ENCODE measurements around the gene GPR78. TPM values are rescaled to one million over a fixed set of nuclear protein-coding genes. Genes with fewer than 3 reads are reported as not detected.

The GPR78 gene
- total RNA-seq, 1 experiment from 2014 or later = not detected

DNA sequence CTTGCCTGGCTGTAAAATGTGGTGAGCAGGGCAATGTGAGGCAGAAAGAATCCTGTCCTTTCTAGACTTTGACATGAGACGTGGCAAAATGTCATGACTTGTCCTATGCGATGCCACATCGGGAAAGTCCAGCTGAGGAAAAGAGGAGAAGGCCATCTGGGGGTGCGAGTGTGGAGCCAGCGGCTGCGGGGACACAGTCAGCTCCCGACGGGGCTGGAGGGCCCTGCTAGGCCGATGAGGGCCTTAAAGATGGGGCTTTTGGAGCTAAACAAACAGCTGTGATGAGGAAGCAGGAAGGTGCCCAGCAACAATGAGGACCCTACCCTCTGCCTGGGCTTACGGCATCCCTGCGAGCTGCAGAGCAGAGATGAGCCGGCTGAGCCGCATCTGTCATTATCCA is 20.1 kb downstream of the GPR78 start:
- Histone ChIP-seq H3K4me3 (ENCODE audit: low read length) (no peak overlapping the region), H3K36me3 (ENCODE audit: insufficient read depth, low read length) (no peaks in the 10 kb centered on the region), H3K4me1 (ENCODE audit: low read length) (no peaks in the 10 kb centered on the region), H4K20me1 (ENCODE audit: insufficient read depth, low read depth, low read length) (no peaks in the 10 kb centered on the region), H3K9me3 (ENCODE audit: low read length) (no peaks in the 10 kb centered on the region), H3K9ac (ENCODE audit: low read length) (no peak overlapping the region), H3K27me3 (ENCODE audit: low read length) (no peaks in the 10 kb centered on the region), H3K27ac (ENCODE audit: low read length) (no peak overlapping the region), H3K79me2 (ENCODE audit: low read length) (no peaks in the 10 kb centered on the region), H3K4me2 (ENCODE audit: low read depth, low read length, poor library complexity, severe bottlenecking) (no peak overlapping the region), H2AFZ (ENCODE audit: low read length) (no peak overlapping the region), H3K9me2 (replicated peaks; ENCODE audit: insufficient read depth, low read length) (no peaks in the 10 kb centered on the region)
- DNase-seq = no peak

DNA sequence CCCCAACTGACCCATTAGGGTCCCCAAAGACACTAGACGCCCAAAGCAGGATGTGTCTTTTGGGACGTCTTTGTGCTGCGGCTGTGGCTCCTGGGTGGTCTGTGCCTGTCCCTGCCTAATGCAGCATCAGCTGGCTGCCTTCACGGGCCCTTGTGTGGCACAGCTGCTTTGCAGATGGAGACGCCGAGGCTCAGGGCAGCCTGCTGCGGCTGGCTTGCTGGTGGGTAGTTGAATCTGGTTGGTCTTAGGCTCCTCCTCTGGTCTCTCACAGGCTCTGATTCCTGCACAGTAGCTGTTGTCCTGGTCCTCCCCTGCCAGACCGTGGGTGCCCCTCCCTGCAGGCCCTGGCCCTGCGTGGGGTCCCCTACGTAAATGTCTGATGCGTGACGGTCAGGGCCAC is 20.5 kb downstream of the GPR78 start:
- DNase-seq = no peak
- H2AFZ ChIP-seq (ENCODE audit: low read length) = no peak overlapping the region
- H3K4me3 ChIP-seq (ENCODE audit: low read length) = no peak overlapping the region
- no peak overlapping the region for H3K4me2 ChIP-seq (ENCODE audit: low read depth, low read length, poor library complexity, severe bottlenecking)
- no peaks in the 10 kb centered on the region for H3K9me3 ChIP-seq (ENCODE audit: low read length)
- no peaks in the 10 kb centered on the region for H3K36me3 ChIP-seq (ENCODE audit: insufficient read depth, low read length)
- H3K4me1 ChIP-seq (ENCODE audit: low read length) = no peaks in the 10 kb centered on the region
- H3K79me2 ChIP-seq (ENCODE audit: low read length) = no peaks in the 10 kb centered on the region
- no peak overlapping the region for H3K27ac ChIP-seq (ENCODE audit: low read length)
- no peaks in the 10 kb centered on the region for H3K9me2 ChIP-seq (replicated peaks; ENCODE audit: insufficient read depth, low read length)
- no peak overlapping the region for H3K9ac ChIP-seq (ENCODE audit: low read length)
- no peaks in the 10 kb centered on the region for H3K27me3 ChIP-seq (ENCODE audit: low read length)
- no peaks in the 10 kb centered on the region for H4K20me1 ChIP-seq (ENCODE audit: insufficient read depth, low read depth, low read length)

DNA sequence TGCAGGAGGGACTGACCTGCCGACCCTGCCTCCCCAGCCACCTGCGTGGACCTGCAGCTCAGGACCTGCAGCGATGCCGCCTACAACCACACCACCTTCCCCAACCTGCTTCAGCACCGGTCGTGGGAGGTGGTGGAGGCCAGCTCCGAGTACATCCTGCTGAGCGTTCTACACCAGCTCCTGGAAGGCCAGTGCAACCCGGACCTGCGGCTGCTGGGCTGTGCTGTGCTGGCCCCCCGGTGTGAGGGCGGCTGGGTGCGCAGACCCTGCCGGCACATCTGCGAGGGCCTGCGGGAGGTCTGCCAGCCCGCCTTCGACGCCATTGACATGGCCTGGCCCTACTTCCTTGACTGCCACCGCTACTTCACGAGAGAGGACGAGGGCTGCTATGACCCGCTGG is 20.9 kb downstream of the GPR78 start:
- Histone ChIP-seq H2AFZ (ENCODE audit: low read length) (no peak overlapping the region), H3K4me3 (ENCODE audit: low read length) (no peak overlapping the region), H3K79me2 (ENCODE audit: low read length) (no peaks in the 10 kb centered on the region), H3K4me1 (ENCODE audit: low read length) (no peaks in the 10 kb centered on the region), H3K4me2 (ENCODE audit: low read depth, low read length, poor library complexity, severe bottlenecking) (no peak overlapping the region), H3K36me3 (ENCODE audit: insufficient read depth, low read length) (no peaks in the 10 kb centered on the region), H3K9me3 (ENCODE audit: low read length) (no peaks in the 10 kb centered on the region), H4K20me1 (ENCODE audit: insufficient read depth, low read depth, low read length) (no peaks in the 10 kb centered on the region), H3K27me3 (ENCODE audit: low read length) (no peaks in the 10 kb centered on the region), H3K27ac (ENCODE audit: low read length) (no peak overlapping the region), H3K9ac (ENCODE audit: low read length) (no peak overlapping the region), H3K9me2 (replicated peaks; ENCODE audit: insufficient read depth, low read length) (no peaks in the 10 kb centered on the region)
- DNase-seq = no peak

DNA sequence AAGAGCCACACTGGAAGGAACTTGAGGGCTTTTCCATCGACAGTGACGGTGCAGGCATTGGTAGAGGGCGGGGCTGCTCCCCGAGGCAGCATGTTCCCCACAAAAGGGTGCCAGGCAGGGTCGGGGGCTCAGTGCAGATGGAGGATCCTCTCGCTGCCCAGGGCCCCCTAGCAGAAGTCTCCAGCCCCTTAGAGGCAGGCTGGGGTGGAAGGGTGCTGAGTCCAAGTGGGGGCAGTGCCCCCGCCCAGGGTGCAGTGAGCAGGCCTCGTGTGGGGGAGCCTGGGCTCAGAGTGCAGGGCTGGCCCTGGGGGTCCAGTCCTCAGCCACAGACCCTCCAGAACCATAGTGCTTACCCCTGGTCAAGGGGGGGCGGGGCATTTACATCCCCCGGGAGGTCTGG is 21.4 kb downstream of the GPR78 start:
- H3K9me3 ChIP-seq (ENCODE audit: low read length) = no peaks in the 10 kb centered on the region
- H3K9me2 ChIP-seq (replicated peaks; ENCODE audit: insufficient read depth, low read length) = no peaks in the 10 kb centered on the region
- no peak for DNase-seq
- no peaks in the 10 kb centered on the region for H3K27me3 ChIP-seq (ENCODE audit: low read length)
- no peaks in the 10 kb centered on the region for H3K4me1 ChIP-seq (ENCODE audit: low read length)
- no peaks in the 10 kb centered on the region for H4K20me1 ChIP-seq (ENCODE audit: insufficient read depth, low read depth, low read length)
- no peaks in the 10 kb centered on the region for H3K79me2 ChIP-seq (ENCODE audit: low read length)
- H3K27ac ChIP-seq (ENCODE audit: low read length) = no peak overlapping the region
- no peak overlapping the region for H2AFZ ChIP-seq (ENCODE audit: low read length)
- no peak overlapping the region for H3K4me2 ChIP-seq (ENCODE audit: low read depth, low read length, poor library complexity, severe bottlenecking)
- no peak overlapping the region for H3K4me3 ChIP-seq (ENCODE audit: low read length)
- no peak overlapping the region for H3K9ac ChIP-seq (ENCODE audit: low read length)
- H3K36me3 ChIP-seq (ENCODE audit: insufficient read depth, low read length) = no peaks in the 10 kb centered on the region

DNA sequence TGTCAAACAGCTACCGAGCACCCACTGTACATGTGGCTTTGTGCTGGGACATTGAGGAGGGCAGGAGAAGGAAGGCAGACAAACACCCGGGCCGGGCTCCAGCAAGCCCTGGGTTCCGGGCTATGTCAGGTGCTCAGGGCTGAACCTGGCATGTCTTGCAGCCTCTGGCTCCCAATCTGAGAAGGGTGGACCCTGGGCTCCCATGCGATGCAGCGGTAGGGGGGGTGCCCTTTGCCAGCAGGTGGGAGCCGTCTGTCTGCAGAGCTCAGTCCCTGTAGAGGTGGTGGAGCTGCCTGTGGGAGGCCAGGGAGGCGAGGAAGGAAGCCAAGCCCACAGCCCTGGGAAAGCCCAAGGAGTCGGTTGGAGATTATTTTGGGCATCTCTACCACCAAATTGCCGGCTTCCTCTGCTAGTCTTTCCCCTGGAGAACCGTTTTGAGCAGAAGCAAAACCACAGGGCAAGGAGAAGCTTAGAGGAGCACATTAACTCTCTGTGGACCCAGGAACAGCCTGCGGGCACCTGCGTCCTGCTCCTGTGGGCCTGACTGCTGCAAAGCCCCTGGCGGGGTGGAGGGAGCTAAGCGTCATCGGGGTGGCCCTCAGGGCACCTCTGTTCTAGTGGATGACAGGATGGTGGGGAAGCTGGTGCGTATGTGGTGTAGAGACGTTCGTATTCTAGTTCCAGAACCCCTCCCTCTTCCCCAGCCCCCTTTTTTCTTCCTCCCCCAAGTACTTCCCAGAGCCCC is 22.7 kb downstream of the GPR78 start:
- H3K4me2 ChIP-seq (ENCODE audit: low read depth, low read length, poor library complexity, severe bottlenecking) = no peak overlapping the region
- no peaks in the 10 kb centered on the region for H3K79me2 ChIP-seq (ENCODE audit: low read length)
- H4K20me1 ChIP-seq (ENCODE audit: insufficient read depth, low read depth, low read length) = no peaks in the 10 kb centered on the region
- H3K9ac ChIP-seq (ENCODE audit: low read length) = no peak overlapping the region
- no peaks in the 10 kb centered on the region for H3K9me3 ChIP-seq (ENCODE audit: low read length)
- H3K4me1 ChIP-seq (ENCODE audit: low read length) = no peaks in the 10 kb centered on the region
- no peak overlapping the region for H3K4me3 ChIP-seq (ENCODE audit: low read length)
- H3K36me3 ChIP-seq (ENCODE audit: insufficient read depth, low read length) = no peaks in the 10 kb centered on the region
- DNase-seq = no peak
- H3K27ac ChIP-seq (ENCODE audit: low read length) = no peak overlapping the region
- H3K9me2 ChIP-seq (replicated peaks; ENCODE audit: insufficient read depth, low read length) = no peaks in the 10 kb centered on the region
- no peaks in the 10 kb centered on the region for H3K27me3 ChIP-seq (ENCODE audit: low read length)
- no peak overlapping the region for H2AFZ ChIP-seq (ENCODE audit: low read length)

DNA sequence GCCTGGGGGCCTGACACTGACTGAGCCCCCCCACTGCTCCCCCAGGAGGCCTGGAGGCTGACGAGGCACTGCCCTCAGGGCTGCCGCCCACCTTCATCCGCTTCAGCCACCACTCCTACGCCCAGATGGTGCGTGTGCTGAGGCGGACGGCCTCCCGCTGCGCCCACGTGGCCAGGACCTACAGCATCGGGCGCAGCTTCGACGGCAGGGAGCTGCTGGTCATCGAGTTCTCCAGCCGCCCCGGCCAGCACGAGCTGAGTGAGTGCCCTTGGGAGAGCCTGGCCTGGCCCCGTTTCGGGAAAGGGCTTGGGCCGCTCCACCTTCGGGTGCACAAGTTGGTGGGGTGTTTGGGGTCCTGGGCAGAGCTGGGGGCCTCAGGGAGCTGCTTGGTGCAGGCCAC is 23.7 kb downstream of the GPR78 start:
- Histone ChIP-seq H4K20me1 (ENCODE audit: insufficient read depth, low read depth, low read length) (no peaks in the 10 kb centered on the region), H3K27ac (ENCODE audit: low read length) (no peak overlapping the region), H3K9ac (ENCODE audit: low read length) (no peak overlapping the region), H3K36me3 (ENCODE audit: insufficient read depth, low read length) (no peaks in the 10 kb centered on the region), H3K4me2 (ENCODE audit: low read depth, low read length, poor library complexity, severe bottlenecking) (no peak overlapping the region), H2AFZ (ENCODE audit: low read length) (no peak overlapping the region), H3K9me3 (ENCODE audit: low read length) (no peaks in the 10 kb centered on the region), H3K9me2 (replicated peaks; ENCODE audit: insufficient read depth, low read length) (no peaks in the 10 kb centered on the region), H3K4me3 (ENCODE audit: low read length) (no peak overlapping the region), H3K79me2 (ENCODE audit: low read length) (no peaks in the 10 kb centered on the region), H3K4me1 (ENCODE audit: low read length) (no peaks in the 10 kb centered on the region), H3K27me3 (ENCODE audit: low read length) (no peaks in the 10 kb centered on the region)
- no peak for DNase-seq

DNA sequence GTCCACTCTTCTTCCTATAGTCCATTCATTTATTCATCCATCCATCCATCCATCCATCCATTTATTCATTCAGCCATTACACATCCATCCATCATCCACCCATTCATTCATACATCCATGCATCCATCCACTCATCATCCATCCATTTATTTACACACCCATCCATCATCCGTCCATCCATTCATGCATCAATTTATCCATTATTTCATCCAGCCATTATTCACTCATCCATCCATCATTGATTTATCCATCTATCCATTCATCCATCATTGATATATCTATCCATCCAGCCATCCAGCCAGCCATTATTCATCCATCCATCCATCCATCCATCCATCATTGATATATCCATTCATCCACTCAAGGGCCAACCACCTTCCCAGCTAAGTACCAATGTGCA is 25.1 kb downstream of the GPR78 start:
- Histone ChIP-seq H3K9me3 (ENCODE audit: low read length) (no peaks in the 10 kb centered on the region), H3K9ac (ENCODE audit: low read length) (no peak overlapping the region), H3K27me3 (ENCODE audit: low read length) (no peaks in the 10 kb centered on the region), H3K4me1 (ENCODE audit: low read length) (no peaks in the 10 kb centered on the region), H3K9me2 (replicated peaks; ENCODE audit: insufficient read depth, low read length) (no peaks in the 10 kb centered on the region), H3K4me2 (ENCODE audit: low read depth, low read length, poor library complexity, severe bottlenecking) (no peak overlapping the region), H2AFZ (ENCODE audit: low read length) (no peak overlapping the region), H3K27ac (ENCODE audit: low read length) (no peak overlapping the region), H4K20me1 (ENCODE audit: insufficient read depth, low read depth, low read length) (no peaks in the 10 kb centered on the region), H3K36me3 (ENCODE audit: insufficient read depth, low read length) (no peaks in the 10 kb centered on the region), H3K4me3 (ENCODE audit: low read length) (no peak overlapping the region), H3K79me2 (ENCODE audit: low read length) (no peaks in the 10 kb centered on the region)
- no peak for DNase-seq

DNA sequence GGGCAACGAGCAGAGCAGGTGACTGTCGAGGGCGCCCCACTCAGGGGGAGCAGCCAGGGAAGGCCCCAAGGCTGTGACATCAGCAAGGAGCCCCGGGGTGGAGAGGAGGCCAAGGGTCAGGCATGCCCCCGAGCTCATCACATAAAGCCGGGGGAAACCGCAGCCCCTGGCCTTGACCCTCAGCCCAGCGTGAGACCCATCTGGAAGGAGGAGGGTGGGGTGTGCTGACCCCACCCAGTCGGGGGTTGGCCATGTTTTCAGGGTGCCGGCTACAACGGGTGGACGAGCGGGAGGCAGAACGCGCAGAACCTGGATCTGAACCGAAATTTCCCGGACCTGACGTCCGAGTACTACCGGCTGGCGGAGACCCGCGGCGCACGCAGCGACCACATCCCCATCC is 26.3 kb downstream of the GPR78 start:
- Histone ChIP-seq H3K4me2 (ENCODE audit: low read depth, low read length, poor library complexity, severe bottlenecking) (no peak overlapping the region), H2AFZ (ENCODE audit: low read length) (no peak overlapping the region), H3K79me2 (ENCODE audit: low read length) (no peaks in the 10 kb centered on the region), H3K36me3 (ENCODE audit: insufficient read depth, low read length) (no peaks in the 10 kb centered on the region), H3K27me3 (ENCODE audit: low read length) (no peaks in the 10 kb centered on the region), H3K9ac (ENCODE audit: low read length) (no peak overlapping the region), H3K27ac (ENCODE audit: low read length) (no peak overlapping the region), H3K9me3 (ENCODE audit: low read length) (no peaks in the 10 kb centered on the region), H3K9me2 (replicated peaks; ENCODE audit: insufficient read depth, low read length) (no peaks in the 10 kb centered on the region), H3K4me3 (ENCODE audit: low read length) (no peak overlapping the region), H3K4me1 (ENCODE audit: low read length) (no peaks in the 10 kb centered on the region), H4K20me1 (ENCODE audit: insufficient read depth, low read depth, low read length) (no peaks in the 10 kb centered on the region)
- no peak for DNase-seq
